Tibial nerve (tissue), 4 donors: ENCODE measurements around the gene COL19A1.

Experiments
- CTCF ChIP-seq, 5 experiments: fragments of 200-600 bp in 3 of 5; fragments of 450-650 bp in 2 of 5; sonication (generic) in 3 of 5; IDR thresholded peaks; one replicate each; pipeline ENCODE4 v1.5.1; 2016 to 2019; ENCODE audit warnings: antibody characterized with exemption in 5 of 5, mild to moderate bottlenecking in 3 of 5, moderate library complexity in 2 of 5
- EP300 ChIP-seq, 2 donors: sonication (generic); formaldehyde crosslinking; IDR thresholded peaks; one replicate each; pipeline ENCODE4 v1.6.1; 2017; ENCODE audit warnings: antibody characterized with exemption in 2 of 2, mild to moderate bottlenecking in 1 of 2
- POLR2A ChIP-seq, 2 donors: fragments of 450-650 bp; IDR thresholded peaks; one replicate each; pipeline ENCODE4 v1.6.1; 2017; ENCODE audit warnings: antibody characterized with exemption in 2 of 2, mild to moderate bottlenecking in 2 of 2, moderate library complexity in 2 of 2

GRCh38 chr6:70196531-70196930, 330.2 kb downstream of the COL19A1 start:
- no peak for TF ChIP-seq CTCF (IDR thresholded peaks at IDR 0.05)
- TF ChIP-seq EP300 (IDR thresholded peaks at IDR 0.05), result no peak
- TF ChIP-seq POLR2A (IDR thresholded peaks at IDR 0.05), result no peak
